Measurements from ENCODE around the gene RFLNA.

GRCh38 chr12:124273630-124274029 is 21.3 kb upstream of the RFLNA start:
- TF ChIP-seq GATA3 (IDR thresholded peaks at IDR 0.05; ENCODE audit: low read depth, low read length) = no peak
- TF ChIP-seq GATA2 (IDR thresholded peaks at IDR 0.05; ENCODE audit: low read depth, low read length) = no peak

All from SH-SY5Y (cell line).